HG02981 (cell line): ENCODE data around the gene COL18A1.
"Not testable (repeated sequence)": the region's sequence is repeated elsewhere in the genome, so short reads cannot be mapped to it uniquely, and the experiment has no call there.

Experiments used
- ATAC-seq: cut with Tn5 transposase; IDR thresholded peaks from one replicate; pipeline ENCODE4 v1.9.1; 2021; ENCODE audit warnings: mild to moderate bottlenecking, moderate library complexity; ENCODE audit not compliant: unreplicated experiment

Gene COL18A1

GRCh38 chr21:45528028-45528705 lies 123.2 kb downstream of the COL18A1 start:
- ATAC-seq = no peak

DNA sequence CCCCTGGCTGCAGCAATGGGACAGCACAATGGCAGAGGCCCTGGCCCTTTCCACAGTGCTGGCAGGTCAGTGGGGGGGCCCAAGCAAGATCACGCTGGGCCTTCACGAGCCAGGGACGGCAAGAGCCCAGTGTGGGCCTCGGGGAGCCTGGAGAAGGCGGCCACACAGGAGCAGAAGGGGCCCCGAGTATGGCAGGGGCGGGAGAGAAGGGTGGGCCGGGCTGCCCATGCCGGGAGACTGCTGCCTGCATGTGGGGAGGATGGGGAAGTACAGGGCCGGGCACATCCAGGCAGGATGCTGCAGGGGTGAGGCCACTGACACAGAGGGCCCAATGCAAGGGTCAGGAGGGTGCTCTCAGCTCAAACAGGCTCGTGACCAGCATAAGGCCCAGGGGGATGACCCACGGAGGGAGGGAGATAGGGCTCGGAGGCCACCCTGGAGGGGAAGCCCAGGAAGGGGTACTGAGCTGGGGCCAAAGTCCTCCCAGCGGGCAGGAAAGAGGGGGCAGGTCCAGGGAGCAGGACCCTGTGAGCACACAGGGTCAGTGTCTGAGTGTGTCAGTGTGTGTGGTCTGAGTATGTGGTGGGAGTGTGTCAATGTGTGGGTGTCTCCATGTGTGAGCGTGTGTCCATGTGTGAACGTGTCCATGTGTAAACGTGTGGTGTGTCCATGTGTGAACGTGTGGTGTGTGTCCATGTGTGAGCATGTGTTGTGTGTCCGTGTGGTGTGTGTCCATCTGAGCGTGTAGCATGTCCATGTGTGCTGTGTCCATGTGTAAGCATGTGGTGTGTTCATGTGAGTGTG lies 124.2 kb downstream of the COL18A1 start:
- no peak for ATAC-seq

GRCh38 chr21:45529785-45530422 lies 124.9 kb downstream of the COL18A1 start:
- ATAC-seq = no peak

DNA sequence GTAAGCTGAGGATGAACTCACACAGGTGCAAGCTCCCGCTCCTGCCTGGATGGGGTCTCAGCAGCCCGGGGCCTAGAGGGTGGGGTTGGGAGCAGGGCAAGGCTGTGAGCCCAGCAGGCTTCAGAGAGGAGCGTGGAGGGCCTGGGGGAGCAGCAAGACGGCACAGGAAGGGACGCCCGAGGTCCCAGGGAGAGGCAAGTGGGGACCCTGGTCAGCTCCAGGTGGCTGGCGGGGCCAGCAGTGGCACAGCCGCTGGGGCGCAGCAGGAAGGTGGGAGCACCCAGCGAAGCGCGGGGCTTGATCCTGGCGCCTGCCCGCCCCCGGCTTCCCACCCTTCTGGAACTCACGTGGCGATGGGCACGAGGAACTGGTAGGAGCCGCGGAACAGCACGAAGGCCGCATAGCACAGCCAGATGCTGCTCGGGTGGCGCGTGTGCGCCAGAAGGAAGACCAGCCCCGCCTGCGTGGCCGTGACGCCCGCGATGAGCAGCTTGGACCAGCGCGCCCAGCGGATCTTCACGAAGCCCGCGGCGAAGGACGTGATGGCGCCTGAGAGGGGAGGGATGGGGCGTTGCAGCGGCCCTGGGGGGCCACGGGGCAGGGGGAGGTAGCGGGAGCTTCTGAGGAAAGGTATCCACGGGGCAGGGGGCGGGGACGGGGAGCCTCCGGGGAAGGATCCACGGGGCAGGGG lies 125.6 kb downstream of the COL18A1 start:
- ATAC-seq = no peak

DNA sequence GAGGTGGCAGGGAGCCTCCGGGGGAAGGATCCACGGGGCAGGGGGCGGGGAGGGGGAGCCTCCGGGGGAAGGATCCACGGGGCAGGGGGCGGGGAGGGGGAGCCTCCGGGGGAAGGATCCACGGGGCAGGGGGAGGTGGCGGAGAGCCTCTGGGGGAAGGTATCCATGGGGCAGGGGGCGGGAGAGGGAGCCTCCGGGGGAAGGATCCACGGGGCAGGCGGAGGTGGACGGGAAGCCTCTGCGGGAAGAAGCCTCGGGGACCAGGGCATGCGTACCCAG lies 126.1 kb downstream of the COL18A1 start:
- ATAC-seq = not testable (repeated sequence)

DNA sequence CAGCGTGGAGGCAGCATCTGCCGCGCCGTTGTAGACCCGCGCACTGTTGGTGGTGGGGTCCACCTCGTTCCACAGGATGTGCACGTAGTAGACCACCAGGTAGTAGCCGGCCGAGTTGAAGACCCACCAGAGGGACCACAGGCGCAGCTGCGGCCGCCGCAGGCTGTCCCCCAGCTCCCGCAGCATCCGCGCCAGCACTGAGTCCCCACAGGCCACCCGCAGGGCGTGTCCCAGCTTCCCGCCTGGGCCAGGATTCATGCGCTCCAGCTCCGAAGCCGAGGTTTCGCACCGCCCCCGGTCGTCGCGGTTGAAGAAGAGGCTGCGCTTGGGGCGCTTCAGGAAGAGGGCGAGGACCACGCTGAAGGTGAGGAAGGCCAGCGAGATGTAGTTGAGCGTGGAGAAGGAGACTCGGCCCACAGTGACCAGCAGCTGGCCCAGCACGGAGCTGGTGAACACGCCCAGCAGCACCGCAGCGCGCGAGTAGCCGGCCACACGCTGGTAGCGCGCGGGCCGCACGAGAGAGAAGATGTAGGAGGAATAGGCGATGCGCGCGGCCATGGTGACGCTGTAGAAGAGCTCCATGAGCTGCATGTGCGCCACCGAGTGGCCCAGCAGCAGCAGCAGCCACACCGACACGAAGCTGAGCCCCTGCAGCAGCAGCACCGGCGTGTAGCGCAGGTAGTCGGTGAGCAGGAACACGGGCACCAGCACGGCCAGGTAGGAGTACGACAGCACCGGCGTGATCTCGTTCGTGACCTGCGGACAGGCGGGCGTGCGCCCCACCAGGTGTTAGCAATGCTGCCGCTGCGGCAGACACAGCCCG lies 126.6 kb downstream of the COL18A1 start:
- no peak for ATAC-seq

- ATAC-seq = no peak
Measured at GRCh38 chr21:45532826-45533360, 127.9 kb downstream of the COL18A1 start.

DNA sequence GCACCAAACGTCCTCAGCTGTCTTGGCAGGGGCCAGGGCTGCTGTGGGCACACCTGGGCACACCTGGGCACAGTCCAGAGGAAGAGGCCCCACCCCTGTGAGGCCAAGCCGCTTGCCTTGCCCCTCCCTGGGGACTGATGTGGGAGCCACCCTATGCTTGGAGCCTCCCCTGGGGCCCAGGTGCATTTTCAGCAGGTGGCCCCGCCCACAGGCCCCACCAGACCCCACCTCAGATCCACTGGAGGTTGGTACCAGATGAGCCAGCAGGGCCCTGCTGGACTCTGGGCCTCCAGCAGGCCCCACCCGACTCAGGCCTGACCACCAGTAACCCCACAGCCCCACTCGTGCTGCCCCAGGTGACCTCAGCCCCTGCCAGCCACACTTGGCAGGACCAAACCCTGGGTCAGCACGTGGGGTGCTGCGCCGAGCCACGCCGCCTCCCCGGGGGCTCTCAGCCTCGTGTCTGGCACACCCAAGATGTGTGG lies 128.4 kb downstream of the COL18A1 start:
- no peak for ATAC-seq

GRCh38 chr21:45533846-45534635 lies 129.1 kb downstream of the COL18A1 start:
- no peak for ATAC-seq

- no peak for ATAC-seq
Measured at GRCh38 chr21:45534636-45535331, 129.8 kb downstream of the COL18A1 start.

DNA sequence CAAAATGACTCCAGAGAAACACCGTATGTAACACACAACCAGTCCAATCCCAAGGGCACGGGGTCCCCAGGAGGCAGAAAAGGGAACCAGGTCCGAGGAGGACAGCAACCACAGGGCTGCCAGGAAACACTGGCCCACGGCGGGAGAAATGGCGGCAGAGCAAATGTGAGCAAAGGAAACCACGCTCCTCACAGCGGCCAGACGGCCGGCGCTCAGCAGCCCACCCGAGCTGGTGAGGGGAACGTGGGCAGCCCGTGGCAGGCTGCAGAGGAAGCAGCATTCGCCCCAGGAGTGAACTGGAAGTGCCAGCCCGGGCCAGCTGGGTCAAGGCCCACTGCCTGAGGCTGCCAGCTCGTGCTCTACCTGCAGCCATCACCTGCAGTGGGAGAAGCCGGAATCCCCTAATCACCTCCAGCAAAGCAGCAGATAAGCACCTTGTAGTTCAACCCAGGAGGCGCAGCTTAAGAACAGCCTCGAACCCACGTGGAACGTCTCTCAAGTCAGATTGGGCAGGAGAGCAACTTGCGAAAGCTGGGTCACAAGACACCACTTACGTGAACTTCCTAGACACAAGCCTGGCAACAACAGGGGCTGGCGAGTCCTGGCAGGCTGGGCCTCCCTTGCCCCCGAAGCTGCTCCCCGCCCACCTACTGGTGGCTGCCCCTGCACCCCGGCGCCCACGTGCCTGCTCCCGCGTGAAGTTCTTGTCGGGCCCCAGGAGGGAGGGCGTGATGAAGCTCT lies 130.5 kb downstream of the COL18A1 start:
- ATAC-seq = no peak

DNA sequence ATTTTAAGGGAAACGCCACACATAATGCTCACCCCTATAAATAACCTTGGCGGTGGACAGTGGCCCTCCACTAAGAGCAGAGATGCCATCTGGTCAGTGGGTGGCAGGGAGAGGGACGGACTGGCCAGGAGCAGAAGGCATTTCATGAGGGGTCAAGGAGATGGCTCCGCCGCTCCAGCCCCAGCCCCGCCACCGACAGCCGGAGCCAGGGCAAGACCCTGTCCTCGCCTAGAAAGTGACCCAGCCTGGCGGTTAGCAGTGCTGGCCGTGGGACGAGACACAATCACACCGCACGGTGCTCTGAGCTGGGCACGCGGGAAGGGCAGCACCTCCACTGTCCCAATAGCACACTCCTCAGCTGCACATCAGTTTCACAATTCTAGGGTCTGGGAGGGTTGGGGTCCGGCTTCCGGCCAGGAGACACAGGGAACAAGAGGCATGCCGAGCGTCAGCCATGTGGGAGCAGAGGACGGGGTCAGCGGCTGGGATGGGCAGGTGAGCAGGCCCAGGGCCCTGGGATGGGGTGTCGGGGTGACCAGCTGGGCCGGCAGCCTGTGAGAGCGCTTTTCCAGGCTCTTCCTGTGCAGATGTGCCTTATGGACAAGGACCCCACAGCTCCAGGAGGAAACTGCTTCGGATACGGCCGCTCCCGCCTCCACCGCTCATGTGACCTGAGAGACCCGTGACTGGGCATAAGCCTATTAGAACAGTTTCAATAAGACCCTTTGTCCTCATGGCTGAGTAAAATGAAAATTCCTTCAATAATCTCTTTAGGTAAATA lies 131.5 kb downstream of the COL18A1 start:
- no peak for ATAC-seq

DNA sequence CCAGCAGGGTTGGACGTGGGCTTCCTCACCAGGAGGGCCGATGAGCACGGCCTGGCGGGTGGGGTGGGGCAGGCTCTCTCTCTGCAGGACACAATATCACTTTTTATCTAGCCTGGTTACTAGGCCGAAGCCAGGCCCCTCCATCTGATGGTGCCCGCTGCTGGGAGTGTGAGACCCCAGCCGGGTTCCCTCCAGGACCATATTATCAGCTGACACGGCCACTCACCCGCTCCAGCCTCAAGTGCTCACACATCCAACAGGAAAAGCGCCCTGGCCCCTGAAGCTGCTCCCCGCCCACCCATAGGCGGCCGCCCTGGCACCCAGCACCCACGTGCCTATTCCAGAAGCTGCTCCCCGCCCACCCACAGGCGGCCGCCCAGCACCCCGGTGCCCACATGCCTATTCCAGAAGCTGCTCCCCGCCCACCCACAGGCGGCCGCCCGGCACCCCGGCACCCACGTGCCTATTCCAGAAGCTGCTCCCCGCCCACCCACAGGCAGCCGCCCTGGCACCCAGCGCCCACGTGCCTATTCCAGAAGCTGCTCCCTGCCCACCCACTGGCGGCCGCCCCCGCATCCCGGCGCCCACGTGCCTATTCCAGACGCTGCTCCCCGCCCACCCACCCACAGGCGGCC lies 132.3 kb downstream of the COL18A1 start:
- no peak for ATAC-seq

- ATAC-seq = no peak
Measured at GRCh38 chr21:45537746-45538291, 132.9 kb downstream of the COL18A1 start.

DNA sequence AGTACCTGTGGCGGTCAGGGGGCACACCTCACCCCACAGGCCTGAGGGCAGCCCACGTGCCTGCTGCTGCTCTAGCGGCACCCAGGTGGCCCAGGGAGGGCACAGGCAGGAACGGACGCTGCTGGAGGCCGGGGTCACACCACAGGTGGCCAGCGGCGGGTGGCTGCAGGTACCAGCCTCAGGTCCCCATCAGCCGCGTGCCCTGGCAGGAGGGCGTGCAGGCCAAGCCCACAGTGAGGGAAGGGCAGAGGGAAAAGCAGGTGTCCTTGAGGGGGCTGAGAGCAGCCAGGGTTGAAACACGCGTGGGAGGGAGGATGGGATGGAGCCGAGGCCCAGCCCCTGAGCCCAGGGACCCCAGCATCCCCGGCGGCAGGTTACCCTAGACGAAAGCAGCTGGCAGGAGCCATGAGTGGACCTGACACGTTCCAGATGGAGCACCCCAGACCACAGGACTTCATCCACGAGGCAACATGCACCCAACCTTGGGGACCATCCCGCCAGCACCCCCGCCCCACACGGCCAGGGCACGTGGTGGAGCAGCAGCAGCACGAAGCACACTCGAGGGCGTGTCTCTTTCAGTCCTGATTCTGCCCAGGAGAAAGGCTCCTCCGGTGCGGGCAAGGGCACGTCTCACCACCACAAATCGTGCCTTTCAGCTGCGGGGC lies 133.5 kb downstream of the COL18A1 start:
- ATAC-seq = no peak
